NCI-H82 treated with DMSO at 0.1 percent for 48 hours (cell line): Measurements from ENCODE around the gene TRAM2.
A peak's percentile ranks its signal among the peaks of the same experiment; 100 is the strongest.

Experiments used
- DNase-seq: peaks from one replicate; lab custom pipeline; 2025; ENCODE audit not compliant: unreplicated experiment; lab: John Stamatoyannopoulos, UW

Gene TRAM2

DNA sequence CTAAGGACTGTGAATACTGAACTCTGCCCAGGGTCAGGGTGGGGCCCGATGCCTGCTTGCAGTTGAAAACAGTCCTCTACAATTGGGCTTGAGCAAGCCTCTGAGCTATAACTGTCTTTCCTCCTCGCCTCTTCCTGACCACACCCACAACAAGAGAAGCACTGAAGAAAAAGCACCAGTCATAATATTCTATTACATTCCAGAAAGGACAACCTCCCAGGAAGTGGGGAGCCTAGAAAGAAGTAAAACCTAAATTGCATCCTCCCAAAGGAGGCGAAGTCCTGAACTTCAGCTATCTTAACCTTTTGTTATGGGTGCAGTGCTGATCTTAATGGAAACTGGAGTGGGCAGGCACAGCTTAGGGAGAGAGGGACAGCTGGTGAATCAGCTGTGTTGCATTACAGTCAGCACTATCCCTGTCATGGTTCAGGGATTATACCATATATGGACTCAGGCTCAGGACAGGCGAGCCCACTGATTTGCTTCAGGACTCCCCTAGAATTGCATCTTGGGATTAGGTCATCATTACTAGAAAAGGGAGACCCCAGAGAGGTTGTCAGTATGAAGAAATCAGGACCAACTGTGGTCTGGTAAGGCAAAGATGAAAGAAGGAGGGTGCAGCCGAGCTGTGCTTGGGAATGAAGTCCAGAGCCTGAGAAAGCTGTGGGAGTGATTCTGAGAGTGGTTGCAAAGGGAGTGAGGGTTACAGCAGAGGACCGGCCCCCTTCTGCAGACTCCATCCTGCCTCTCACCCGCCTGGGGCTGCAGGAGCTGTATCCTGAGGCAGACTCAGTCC is 18.3 kb upstream of the TRAM2 start:
- peak; percentile 91 for DNase-seq

DNA sequence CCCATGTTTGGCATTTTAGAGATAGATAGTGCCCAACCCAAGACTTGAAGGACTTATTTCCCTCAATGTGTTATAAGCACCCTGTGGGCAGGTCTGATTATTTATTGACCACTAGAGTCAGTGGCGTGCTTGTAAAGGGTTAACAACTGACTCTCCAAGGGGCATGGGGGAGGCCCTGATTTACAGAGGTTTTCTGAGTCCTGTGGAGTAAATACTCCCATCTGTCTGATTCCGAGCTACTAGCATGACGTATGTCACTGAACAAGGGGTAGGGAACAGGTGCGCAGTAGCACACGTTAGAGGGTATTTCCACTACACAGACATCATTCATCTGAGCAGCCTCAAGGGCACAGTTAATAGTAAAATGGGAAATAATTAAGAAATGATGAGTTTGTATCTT is 17.4 kb upstream of the TRAM2 start:
- peak; percentile 82 for DNase-seq

GRCh38 chr6:52591832-52592231 is 15.0 kb upstream of the TRAM2 start:
- no peak for DNase-seq

- DNase-seq = no peak
Observed at GRCh38 chr6:52590152-52590891, 13.5 kb upstream of the TRAM2 start.

- DNase-seq = no peak
Observed at GRCh38 chr6:52588710-52589091, 11.8 kb upstream of the TRAM2 start.

DNA sequence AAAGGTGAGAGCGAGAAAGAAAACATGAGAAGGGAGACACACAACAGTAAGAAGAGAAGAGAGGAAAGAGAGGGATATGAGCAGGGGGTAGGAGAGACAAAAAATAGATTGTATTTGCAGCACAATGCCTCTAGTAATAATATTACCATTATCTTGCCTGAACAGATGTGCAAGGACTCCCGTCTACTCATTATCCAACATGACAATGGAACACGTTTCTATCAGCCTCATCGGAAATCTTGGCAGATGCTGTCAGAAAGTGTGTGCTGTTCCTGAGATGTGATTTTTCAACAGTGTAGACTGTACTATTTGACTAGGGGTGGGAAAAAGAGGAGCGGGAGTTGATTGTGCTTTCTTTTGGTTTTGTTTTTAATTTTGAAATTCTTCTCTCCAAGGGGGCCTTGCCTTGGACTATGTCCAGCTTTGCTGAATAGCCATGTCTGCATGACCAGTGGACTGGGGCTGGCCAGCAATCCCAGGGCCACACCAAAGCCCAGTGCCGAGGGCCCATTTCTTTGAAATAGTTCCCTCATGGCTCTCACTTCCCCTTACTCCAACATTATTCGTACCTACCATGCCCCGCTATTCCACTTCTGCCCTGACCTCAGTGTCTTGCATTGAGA is 11.3 kb upstream of the TRAM2 start:
- no peak for DNase-seq

GRCh38 chr6:52587001-52587400 is 10.1 kb upstream of the TRAM2 start:
- DNase-seq = no peak

- no peak for DNase-seq
Observed at GRCh38 chr6:52584203-52584602, 7.3 kb upstream of the TRAM2 start.

GRCh38 chr6:52582996-52583395 is 6.1 kb upstream of the TRAM2 start:
- no peak for DNase-seq

GRCh38 chr6:52582446-52582845 is 5.6 kb upstream of the TRAM2 start:
- no peak for DNase-seq

GRCh38 chr6:52580905-52581304 is 4.0 kb upstream of the TRAM2 start:
- DNase-seq = no peak

DNA sequence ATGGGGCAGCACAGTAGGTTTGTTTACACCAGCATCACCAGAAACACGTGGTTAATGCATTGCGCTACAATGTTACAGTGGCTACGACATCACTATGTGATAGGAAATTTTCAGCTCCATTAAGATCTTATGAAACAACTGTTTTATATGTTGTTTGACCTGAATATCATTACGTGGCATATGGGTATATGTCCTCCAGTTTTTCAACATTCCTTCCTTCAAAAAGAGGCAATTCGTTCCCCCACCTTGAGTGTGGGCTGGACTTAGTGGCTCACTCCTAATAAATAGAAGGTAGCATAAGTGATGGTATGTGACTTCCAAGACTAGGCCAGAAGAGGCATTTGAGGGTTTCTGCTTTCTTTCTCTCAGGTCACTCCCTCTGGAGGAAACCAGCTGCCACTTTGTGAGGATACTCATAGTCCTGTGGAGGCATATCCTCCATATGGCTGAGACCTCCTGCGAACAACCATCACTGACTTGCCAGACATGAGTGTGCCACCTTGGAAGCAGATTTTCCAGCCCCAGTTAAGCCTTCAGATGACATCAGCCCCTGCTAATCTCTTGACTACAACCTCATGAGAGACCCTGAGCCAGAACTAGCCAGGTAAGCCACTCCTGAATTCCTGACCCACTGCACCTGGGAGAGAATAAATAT is 2.3 kb upstream of the TRAM2 start:
- DNase-seq = no peak

DNA sequence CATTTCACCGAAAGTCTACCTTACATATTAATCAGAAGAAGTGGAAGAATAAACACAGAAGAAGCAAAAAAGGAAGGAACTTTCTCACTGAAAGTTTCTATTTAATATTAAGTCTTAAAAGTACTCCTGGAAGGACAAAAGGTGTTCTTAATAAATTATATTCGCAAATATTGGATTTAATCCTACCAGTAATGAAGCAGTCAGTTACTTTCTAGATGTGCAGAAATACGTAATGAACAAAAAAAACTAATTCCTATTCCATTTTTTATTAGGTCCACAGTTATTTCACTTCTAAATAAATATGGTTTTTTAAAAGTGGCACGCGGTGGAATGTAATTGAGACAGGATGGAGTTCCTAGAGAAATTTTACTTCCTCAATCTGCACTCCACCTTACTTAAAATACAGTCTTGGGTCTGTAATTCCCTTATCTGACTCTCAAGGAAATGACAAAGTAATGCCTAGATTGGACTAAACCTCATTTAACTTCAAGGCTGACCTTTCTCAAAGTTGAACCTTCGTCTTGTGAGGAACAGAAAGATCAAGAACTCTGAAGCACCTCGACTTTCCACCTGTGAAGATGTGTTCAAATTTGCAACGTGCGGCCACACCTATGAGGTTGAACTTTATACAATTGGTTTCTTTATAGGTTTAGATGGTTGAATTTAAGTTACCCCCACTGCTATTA is 1.1 kb upstream of the TRAM2 start:
- DNase-seq = no peak

DNA sequence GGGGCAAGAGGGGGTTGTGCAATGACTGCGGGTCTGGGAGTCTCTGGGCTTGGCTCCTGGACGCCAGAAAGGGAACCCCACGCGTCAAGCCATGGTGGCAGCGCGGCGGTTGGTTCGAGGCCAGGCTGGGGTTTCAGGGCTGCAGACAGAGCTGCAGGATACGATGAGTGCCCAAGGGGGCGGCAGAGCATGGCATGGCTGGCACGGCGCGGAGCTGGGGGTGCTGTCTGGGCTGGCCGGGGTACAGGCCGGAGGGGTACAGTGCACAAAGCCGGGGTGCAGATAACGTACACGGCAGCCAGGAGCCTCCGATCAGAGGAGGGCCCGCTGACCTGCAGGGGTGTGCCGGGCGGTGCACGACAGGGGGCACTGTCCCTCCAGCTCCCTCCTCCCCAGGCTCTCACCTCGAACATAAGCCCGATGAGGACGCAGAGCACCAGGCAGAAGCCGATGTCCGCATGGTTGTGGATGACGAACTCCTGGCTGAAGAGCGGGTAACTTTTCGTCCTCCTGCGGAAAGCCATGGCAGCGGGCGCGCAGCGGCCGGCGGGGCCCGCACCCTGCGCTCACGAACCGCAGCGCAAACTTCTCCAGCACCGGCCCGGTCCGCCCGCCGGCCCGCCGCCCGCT is 353 bp downstream of the TRAM2 start:
- DNase-seq = peak; percentile 41

- DNase-seq = no peak
Observed at GRCh38 chr6:52576054-52576391, 837 bp downstream of the TRAM2 start.

- DNase-seq = no peak
Observed at GRCh38 chr6:52575502-52575892, 1.4 kb downstream of the TRAM2 start.

- no peak for DNase-seq
Observed at GRCh38 chr6:52574709-52575501, 2.0 kb downstream of the TRAM2 start.

DNA sequence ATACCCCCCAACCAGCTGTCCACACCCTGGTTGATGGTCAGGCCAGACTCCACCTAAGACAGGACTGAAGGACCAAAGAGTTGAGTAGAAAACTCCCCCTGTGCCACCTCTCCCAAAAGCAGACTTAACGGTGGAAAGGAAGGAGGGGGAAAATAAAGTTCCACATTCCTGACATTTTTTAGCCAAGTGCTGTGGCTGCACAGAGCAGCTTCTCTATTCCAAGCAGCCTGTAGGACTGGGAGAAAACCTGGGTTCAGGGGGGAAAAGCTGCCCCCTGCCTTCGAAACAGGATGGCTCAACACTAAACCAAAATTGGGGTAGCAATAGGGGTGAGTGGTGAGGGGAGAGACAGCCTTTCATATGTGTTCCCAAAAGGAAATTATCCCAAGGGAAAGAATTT is 3.6 kb downstream of the TRAM2 start:
- DNase-seq = no peak

DNA sequence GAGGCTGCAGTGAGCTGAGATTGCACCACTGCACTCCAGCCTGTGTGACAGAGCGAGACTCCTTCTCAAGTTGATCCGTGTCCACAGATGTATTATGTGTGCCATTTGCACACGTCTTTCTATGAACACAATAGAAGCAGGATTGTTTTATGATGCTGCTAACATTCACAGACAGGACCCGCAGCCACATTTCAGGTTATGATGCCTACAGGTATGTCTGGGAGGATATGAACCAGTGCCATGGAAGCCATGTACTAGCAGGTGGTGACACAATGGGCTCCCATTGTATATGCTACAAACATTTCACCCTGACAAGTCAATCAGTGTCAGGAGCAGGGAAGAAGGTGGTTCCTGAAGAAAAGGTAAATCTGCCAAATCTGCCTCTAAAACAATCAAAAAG is 4.3 kb downstream of the TRAM2 start:
- DNase-seq = no peak
